GM18861 (cell line): ENCODE results near the gene ODR4.
"Not testable (repeated sequence)": the region's sequence is repeated elsewhere in the genome, so short reads cannot be mapped to it uniquely, and the experiment has no call there.

ENCODE experiments used
- ATAC-seq: cut with Tn5 transposase; IDR thresholded peaks from one replicate; pipeline ENCODE4 v1.9.1; 2021; ENCODE audit not compliant: unreplicated experiment

Gene ODR4

DNA sequence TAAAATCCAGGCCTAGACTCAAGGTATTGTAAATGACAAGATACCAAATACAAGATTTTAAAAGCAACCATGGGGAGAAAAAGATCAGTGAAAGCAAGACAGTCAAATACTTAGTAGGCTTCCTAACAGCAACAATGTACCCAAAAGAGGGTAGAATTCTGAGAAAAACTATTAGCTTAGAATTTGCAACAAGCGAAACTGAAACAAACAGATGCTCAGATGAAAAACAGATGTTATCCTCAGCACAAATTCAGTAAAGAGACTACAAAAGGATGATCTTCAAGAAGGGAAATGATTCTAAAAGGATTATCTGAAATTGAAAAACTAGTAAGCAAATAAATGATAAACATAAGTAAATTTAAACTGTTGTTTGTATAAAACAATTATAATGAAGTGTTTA is 45.3 kb downstream of the ODR4 start:
- peak; percentile 76 for ATAC-seq

DNA sequence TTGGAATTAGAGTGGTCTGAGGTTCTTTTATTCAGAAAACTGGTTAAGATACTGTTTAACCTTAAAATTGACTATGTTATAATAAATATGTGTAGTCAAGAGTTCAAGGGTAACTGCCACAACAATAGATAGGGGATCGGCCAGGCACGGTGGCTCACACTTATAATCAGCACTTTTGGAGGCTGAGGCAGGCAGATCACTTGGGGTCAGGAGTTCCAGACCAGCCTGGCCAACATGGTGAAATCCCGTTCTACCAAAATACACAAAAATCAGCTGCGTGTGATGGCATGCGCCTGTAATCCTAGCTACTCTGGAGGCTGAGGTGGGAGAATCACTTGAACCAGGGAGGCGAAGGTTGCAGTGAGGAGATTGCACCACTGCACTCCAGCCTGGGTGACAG is 45.8 kb downstream of the ODR4 start:
- ATAC-seq, result no peak

DNA sequence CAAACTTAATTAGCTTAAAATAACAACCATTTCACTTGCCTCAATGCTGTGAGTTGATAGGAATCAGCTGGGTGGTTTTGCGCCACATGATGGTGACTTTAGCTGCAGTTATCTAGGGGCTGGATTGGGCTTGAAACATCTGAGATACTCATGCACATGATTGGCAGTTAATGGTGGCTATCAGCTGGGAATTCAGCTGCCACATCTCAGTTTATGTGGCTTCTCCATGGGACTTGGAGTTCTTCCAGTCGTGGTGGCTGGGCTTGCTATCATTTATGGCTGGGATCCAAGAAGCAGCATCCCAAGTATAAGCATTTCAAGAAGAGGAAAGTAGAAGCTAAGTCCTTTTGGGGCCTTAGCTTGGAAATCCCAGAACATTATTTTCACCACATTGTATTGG is 48.9 kb downstream of the ODR4 start:
- no peak for ATAC-seq

DNA sequence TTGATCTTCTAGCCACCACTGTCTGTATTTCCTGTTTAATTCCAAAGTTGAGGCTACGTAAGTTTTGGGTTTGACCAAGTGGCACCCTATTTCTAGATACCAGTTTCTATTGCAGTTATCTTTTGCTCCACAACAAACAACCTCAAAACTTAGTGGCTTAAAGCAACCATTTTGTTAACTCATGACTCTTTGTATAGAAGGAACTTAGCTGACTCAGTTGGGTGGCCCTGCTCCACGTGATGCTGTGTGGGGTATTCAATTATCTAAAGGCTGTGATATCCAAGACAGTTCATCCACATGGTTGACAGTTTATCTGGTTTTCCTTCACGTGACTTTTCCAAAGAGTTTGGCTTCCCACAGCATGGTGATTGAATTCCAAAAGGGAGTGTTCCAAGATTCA is 50.5 kb downstream of the ODR4 start:
- ATAC-seq, result no peak

DNA sequence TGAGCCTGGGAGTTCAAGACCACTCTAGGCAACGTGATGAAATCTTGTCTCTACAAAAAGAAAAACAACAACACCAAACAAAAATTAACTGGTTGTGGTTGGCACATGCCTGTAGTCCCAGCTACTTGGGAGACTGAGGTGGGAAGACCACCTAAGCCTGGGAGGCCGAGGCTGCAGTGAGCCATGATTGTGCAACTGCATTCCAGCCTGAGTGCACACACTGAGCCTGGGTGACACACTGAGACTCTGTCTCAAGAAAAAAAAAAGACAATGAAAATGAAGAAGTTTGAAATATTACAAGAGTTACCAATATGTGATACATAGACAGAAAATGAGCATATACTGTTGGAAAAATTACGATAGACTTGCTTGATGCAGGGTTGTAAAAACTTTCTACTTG is 53.4 kb downstream of the ODR4 start:
- no peak for ATAC-seq

DNA sequence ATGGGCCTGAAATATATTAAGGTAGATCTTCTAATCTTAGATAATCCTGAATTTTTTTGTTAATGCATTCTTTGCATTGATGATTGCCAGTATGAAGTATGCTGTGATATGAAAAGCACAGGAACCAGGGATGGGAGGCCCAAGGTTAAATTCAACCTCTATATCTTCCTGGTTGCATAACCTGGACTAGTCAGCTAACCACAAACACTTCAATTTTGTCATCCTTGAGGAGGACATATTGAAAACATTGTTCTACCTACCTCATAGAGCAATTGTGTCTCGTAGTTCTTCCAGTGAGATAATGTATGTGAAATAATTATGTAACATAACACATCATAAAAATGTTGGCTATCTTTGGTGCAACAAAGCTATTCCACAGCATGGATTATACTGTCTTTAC is 59.7 kb downstream of the ODR4 start:
- no peak for ATAC-seq

DNA sequence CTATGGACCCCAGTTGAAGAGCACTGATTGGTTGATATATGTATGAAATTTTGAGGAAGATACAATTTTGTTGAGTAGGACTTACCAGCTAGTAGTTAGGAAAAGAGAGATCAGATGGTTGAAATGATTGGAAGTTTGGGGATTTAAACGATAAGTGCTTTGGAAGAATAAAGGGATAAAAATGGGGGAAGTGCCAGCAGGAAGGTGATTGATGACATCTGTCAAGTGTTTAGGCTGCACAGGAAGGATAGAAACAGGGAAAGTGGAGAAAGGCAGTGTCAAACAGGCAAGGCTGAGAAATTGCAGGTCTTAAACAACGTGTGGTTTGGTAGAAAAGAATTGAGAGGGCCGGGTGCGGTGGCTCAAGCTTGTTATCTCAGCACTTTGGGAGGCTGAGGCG is 62.9 kb downstream of the ODR4 start:
- ATAC-seq, result no peak

DNA sequence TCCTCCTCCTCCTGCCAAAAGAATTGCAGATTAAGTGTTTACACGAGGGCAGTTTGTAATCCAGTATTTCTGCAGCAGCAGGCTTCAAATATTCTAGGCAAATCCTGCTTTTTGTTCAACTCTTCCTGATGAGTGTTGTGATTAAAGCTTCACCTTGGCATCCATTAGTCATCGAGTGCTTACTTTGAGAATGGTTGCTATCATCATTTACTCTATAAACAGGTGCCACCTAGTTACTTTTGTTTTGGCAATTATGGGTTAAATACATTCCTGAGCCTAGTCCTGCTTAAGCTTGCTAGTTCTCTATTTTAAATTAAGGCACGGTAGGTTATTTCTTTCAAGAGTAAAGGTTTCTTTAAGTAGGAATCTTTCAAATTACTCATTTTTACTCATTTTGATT is 64.9 kb downstream of the ODR4 start:
- ATAC-seq, result no peak

DNA sequence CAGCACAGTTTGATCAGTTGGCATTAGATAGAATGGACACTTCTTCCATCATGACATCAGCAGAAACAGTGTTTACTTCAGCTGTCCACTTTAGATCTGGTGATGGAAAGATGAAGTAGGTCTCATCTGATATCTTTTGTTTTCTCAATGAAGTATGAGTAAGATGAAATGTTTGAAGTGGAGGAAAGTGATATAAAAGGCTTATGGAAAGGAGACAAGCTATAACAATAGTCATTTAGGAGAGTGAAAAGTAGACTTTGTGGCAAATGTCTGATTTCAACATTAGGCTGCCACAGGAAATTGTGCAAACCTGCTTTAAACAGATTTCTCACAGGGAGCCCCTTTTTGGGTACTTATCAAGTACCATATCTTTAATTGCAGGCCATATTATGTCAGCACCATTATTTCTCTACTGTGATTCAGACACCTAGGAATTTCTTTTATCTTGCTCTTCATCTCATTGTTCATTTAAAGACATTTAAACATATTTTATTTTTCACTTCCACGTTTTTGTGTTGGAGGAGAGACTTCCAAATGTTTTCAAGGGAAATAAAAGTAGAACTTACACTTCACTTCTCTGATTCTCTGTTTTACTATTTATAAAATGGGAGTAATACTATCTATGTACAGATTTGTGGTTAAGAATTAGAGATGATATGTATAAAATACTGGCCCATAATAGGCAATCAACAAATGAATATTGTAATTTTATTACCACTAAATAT is 67.2 kb downstream of the ODR4 start:
- ATAC-seq, result no peak

DNA sequence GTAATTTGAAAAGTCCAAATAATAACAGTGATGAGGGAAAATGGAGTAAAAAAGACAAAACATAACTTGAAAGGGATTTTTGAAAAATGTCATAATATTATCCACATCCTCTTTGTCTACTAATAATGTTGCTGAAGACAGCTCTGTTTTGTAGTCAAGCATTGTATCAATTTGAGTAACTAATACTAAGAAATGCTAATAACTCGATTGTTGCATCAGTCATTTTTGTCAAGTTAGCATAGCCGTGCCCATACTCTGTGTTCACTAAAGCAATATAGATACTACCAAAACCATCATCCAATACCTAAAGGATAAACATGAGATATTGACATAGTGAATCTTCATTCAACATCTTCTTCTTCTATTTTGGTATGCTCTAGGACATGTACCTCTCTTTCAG is 68.0 kb downstream of the ODR4 start:
- ATAC-seq, result peak; percentile 52

DNA sequence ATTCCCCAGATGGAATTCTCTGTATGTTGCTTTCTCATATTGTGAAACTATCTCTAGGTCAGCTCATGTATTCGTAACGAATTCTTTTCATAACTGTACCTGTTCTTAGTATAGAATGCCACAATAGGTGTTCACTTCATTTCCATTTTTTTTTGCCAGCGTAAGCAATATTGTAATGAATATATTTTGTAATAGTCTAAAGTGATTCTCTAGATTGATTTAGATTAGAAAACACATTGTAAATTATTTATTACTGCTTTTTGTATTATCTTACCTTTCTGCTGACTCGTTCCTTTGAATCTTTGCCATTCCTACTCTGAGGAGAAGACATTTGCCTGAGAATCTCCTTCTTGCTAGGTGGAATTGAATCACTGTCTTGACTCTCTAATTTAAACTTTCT is 70.5 kb downstream of the ODR4 start:
- ATAC-seq, result no peak

DNA sequence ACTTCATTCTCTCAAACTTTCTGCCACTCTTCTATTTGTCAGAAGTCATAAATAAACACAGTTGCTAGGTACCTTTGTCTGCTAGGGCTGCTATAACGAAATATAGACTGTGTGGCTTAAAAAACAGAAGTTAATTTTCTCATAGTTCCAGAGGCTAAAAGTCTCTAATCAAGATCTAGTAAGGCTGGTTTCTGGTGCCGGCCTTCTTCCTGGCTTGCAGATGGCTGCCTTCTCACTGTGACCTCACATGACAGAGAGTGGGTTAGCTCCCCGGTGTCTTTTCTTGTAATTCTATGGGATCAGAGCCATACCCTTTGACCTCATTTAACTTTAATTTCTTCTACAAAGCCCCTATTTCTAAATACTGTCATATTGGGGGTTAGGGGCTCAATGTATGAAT is 79.3 kb downstream of the ODR4 start:
- no peak for ATAC-seq

DNA sequence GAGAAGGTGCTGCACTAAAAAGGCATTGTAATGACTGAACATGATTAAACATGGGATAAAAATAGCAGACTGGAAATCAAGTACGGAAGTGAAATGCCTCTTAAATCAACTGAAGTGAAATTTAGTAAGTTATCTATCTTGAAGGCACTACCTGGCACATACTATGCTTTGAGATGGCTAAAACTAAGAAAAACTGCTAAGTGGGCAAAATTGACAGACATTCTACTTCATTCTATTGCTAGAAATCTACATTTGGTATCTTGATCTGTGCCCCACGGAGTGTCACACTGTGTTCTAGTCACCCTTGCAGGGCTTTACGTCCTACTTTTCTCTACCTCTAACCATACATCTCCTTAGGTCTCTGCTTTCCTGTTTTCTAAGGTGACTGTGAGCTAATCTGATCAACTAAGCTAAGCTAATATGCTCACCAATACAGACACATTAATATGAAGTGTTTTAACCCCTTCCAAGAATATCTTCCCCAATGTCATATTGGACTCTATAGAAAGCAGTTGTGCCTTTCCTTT is 81.2 kb downstream of the ODR4 start:
- ATAC-seq, result no peak

DNA sequence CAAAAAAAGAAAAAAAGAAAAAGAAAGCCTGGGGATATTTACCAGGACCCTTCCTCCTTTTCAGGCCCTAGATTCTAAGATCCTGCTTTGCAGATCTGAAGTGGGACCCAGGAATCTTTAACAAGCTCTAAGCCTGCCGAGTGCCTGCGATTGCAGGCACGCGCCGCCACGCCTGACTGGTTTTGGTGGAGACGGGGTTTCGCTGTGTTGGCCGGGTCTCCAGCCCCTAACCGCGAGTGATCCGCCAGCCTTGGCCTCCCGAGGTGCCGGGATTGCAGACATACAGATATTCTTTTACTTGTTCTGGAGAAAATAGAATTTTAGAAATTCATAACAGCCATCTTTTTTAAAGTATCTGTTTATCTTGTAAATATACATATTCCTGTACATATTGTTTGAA is 83.5 kb downstream of the ODR4 start:
- not testable (repeated sequence) for ATAC-seq

DNA sequence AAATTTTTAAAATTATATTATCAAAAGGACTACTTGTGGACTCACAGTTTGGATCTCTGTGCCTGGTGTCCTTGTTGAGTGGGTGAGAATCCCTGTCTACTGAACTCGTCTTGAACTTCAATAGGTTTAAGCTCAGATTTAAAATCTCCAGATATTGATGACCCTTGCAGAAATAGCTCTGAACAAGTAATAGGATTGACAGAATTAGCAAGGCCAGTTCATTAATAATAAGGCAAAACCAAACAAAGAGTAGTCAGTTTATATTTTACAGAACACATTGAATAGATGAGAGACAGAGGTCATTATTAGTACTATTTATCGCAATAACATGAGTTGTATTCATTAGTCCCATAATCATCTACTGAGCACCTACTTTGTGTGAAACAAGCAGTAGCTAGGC is 85.4 kb downstream of the ODR4 start, which contains the start of gene PDC:
Gene PDC, minus strand, starts transcription at position 101 of the 400 bp plus-strand sequence. CDS start 11,655 bp downstream, outside the sequence.
- no peak for ATAC-seq

DNA sequence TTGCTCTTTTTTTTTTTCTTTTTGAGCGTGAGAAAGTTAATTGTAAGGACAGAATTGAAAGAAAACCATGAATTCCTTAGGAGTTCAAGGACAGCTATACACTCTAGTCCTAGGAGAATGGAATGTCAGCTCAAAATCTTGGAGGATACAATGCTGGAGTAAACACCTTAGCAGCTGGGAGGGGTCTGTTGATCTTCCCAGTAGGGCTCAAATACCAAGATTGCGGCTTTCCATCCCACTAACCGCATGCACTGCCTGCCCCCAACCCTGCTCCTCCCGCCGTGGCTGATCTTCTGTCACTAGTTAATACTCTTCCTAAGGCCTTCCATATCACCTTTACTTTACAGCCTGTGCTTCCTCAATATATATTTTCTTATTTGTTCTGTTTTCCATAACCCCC is 87.9 kb downstream of the ODR4 start:
- no peak for ATAC-seq

DNA sequence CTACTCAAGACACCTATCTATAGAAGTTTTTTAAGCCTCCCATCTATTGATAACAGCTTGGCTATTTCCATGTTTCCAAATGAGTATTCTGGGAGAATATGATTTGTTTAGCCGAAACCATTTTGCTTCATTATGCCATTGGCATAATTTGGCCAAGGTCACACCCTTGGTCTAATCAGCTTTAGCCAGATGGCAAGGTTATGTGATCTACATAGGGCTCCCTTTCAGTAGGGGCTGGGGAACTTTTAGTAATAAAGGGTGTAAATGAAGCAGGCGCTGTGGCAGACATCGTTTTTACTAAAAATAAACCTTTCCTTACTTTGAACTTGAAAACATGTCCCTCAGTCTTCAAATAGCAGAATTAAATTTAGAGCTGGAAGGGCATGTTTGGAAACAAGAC is 88.3 kb downstream of the ODR4 start:
- ATAC-seq, result no peak

DNA sequence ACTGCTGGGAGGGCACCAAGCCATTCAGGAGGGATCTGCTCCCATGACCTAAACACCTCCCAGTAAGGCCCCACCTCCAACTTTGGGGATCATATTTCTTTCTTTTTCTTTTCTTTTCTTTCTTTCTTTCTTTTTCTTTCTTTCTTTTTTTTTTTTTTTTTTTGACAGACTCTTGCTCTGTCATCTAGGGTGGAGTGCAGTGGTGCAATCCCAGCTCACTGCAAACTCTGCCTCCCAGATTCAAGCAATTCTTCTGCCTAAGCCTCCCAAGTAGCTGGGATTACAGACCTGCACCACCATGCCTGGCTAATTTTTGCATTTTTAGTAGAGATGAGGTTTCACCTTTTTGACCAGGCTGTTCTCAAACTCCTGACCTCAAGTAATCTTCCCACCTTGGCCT is 89.9 kb downstream of the ODR4 start:
- ATAC-seq, result not testable (repeated sequence)

DNA sequence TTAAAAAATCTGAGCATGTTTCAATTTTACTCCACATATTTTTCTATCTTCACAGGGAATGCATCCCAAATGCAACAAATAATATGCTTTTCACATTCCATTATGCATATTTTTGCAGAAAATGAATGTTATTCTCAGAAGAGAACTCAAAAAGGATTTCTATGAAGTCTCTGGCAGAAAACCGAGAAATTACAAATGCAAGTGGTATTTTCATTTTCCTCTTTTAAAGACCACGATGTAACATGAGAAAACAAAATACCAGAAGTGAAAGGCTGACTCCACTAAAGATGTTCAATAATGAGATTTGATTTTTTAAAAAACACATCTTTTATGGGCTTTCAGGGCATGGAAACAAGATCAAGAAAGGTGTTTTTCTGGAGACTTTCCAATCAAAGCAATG is 90.3 kb downstream of the ODR4 start:
- ATAC-seq, result no peak
